ENCODE data around the gene USP15.

DNA sequence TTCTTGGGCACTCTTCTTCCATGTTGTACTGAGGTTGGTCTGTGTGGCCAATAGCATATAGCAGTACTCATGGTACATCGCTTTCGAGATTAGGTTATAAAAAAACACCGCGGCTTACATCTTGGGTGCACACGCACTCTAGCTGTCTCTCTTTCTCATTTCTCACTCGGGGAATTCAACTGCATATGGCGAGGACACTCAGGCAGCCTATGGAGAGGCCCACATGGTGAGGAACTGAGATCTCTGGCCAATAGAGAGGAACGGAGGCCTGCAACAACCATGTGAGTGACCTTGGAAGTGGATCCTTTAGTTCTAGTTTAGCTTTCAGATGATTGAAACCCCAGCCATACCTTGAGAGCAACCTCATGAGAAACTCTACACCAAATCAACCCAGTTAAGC lies 45.6 kb downstream of the USP15 start:
- TF ChIP-seq CTCF (IDR thresholded peaks at IDR 0.05) = no peak
- TF ChIP-seq POLR2A (IDR thresholded peaks at IDR 0.05) = no peak
